Activated CD8-positive, alpha-beta memory T cell treated with anti-CD3 and anti-CD28 coated beads for 4 hours (primary cell): ENCODE measurements around the gene HDDC2.
"Not testable (repeated sequence)": the region's sequence is repeated elsewhere in the genome, so short reads cannot be mapped to it uniquely, and the experiment has no call there.

Source experiments
- DNase-seq, 2 donors: peaks; one replicate each; pipeline ENCODE4 v3.0.0-alpha.2; 2020; ENCODE audit warnings: low read depth in 2 of 2

Gene HDDC2

GRCh38 chr6:125306756-125307149 lies 5.0 kb upstream of the HDDC2 start:
- DNase-seq, result no peak

- no peak for DNase-seq
These were observed 3.3 kb upstream of the HDDC2 start for GRCh38 chr6:125304970-125305660.

- DNase-seq, result no peak
These were observed 1.7 kb upstream of the HDDC2 start for GRCh38 chr6:125303512-125303854.

- DNase-seq, result no peak
These were observed 1.2 kb upstream of the HDDC2 start for GRCh38 chr6:125302840-125303511.

DNA sequence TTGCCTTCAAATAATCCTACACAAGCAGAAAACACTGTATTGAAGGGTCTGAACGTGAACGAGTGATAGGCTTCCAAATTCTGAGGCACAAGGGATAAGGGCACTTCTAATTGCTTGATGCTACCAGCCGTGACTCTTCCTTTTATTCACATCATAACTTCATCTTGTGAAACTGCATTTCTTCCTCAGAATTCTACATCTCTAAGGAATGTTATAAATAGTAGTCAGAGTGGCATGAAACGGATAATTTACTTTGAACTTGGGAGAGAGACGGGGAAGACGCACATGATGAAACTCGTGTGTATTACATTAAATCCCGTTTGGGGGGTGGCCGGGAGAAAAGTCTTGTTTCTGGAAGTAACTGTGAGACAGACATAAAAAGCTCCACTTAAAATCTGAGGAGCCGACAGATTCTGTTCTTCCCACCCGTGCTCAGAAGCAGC lies 754 bp downstream of the HDDC2 start:
- DNase-seq, result no peak

DNA sequence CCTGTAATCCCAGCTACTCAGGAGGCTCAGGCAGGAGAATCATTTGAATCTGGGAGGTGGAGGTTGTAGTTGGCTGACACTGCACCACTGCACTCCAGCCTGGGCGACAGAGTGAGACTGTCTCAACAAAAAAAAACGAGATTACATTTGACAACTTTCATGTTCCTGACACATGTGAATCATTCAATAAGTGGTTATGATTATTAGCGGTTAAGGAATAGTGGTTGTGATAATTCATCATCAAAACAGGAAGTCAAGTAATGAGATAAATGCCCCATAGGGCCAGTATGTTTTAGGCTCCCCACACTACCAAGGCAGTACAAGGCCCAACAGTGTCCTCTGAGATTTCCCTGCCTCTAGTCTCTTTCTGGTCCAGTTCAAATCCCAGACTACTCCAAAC lies 2.5 kb downstream of the HDDC2 start:
- DNase-seq, result no peak

- DNase-seq, result no peak
These were observed 5.3 kb downstream of the HDDC2 start for GRCh38 chr6:125296471-125296870.

DNA sequence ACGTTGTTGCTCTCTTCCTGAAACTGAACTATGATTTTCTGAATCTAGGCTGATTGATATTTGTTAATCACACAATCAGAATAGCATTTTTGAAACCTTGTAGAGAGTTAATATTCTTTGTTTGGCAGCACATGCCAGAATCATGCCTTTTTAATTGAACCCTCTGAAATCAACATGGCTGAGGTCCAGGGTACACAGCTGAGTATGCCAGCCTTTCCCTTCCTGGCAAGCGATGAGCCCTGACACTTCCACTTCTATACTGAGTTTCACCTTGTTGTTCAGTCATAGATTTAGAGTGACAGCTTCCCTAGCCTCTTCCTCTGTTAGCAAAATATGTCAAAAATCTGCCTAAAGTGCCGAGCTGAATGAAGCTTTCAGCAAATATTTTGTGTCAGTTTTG lies 6.8 kb downstream of the HDDC2 start:
- DNase-seq, result no peak

DNA sequence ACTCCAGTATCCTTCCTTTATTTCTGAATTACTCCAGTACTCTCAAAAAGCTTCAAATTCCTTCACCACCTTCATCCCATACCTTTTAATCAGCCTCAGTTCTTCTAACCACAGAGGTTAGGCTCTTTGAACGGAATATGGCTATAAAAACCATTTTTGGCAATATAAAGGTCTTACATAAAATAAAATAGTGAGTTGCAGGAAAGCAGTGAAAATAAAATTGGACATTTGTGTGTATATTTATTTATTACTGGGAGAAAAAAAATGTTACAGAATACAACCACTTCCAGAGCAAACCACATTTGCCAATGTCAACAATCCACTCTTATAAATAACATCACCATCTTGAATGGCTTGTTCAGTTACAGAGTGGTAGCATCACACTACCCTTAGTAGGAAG lies 7.7 kb downstream of the HDDC2 start:
- no peak for DNase-seq

DNA sequence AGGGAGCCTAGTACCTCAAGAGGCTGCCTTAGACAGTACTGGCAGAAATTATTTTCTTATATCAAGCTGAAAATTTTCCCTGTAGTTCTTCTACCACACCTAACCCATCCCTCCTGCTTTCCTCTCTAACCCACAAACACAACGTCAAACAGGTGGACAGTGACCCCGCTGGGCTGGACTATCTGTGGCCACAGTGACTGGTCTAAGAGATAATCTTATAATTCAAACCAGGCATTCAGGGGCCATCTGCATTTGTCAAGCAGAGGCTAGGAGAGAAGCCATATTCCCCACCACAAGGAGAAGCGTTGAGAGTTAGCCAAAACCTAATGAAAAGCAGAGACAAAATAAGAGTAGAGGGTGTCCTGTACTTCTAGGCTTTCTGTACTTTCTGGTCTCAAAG lies 8.2 kb downstream of the HDDC2 start:
- DNase-seq, result no peak

GRCh38 chr6:125287718-125288117 lies 14.0 kb downstream of the HDDC2 start:
- DNase-seq, result no peak

DNA sequence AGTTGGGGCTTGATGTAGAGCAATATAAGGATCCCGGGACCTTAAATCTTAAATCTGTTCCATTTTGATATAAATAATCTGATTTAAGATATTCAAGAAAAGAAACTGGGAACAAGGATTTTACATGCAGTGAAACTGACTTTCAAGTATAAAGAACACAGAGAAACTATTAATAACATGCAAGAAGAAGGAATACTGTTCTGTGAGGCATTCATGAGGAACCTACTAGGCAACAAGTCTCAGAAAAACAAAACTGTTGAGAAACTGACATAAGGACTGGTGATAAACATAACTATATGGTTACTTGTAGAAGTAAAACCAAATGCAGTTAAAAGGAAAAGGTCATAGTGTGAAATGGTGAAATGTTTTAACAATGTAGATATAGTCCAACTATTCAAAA lies 15.8 kb downstream of the HDDC2 start:
- DNase-seq, result no peak

DNA sequence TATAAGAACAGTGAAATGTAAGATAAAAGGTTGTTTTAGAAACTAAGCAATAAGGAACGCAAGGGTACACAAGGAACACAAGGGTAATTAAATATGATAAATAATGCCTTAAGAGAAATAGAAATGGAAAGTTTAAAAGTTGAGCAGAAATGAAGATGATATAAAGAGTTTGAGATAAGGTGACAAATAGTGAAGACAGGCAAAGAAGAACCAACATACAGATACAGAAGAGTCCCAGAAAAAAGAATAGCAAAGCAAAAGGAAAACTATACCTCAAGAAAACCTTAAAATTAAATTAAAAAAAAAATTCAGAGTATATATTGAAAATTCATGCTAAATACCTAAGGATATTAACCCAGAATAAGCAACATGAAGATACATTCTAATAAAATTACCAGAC lies 16.4 kb downstream of the HDDC2 start:
- DNase-seq, result no peak

DNA sequence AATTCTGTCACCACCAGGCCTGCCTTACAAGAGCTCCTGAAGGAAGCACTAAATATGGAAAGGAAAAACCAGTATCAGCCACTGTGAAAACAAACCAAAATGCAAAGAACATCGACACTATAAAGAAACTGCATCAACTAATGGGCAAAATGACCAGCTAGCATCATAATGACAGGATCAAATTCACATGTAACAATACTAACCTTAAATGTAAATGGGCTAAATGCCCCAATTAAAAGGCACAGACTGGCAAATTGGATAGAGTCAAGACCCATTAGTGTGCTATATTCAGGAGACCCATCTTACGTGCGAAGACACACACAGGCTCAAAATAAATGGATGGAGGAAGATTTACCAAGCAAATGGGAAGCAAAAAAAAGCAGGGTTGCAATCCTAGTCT lies 19.3 kb downstream of the HDDC2 start:
- not testable (repeated sequence) for DNase-seq

- DNase-seq, result not testable (repeated sequence)
These were observed 21.3 kb downstream of the HDDC2 start for GRCh38 chr6:125280370-125281035.

- DNase-seq, result no peak
These were observed 21.8 kb downstream of the HDDC2 start for GRCh38 chr6:125279961-125280360.

DNA sequence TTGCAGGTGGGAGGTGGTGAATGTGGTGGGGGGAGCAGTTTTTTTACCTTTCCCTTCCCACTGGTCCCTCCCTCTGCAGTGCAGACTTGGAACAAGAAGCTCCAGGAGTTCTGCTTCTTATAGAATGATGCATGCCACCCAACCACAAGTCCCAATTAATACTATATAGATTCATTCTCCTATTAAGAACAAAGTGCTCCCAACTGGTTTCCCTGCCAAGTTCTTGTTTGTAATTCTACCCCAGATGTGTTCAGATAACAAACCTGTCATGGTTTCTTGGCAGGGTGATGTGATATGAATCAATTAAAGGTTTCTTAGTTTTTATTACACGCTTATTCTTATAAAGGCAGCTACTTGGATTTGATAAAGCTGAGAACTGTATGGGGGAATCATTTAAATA lies 23.9 kb downstream of the HDDC2 start:
- no peak for DNase-seq

- DNase-seq, result no peak
These were observed 26.0 kb downstream of the HDDC2 start for GRCh38 chr6:125275779-125276178.

- no peak for DNase-seq
These were observed 26.8 kb downstream of the HDDC2 start for GRCh38 chr6:125274935-125275334.

DNA sequence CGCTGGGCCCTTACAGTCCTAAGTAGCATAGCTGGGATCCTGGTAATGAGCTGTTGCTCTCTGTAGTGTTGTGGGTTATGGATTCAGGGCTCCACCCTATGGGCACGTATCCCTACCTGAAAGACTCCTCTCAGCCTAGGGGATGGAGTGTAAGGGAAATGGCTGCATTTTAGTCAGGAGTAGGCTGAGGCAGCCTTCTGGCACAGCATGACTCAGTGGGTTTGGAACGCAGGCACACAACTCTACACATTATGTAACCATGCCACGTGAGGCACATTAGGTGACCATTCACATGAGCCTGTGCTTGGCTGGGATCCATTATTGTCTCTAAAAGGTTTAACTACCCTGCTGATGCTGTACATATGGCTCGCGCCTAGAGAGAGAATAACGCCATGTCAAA lies 27.8 kb downstream of the HDDC2 start:
- DNase-seq, result no peak

DNA sequence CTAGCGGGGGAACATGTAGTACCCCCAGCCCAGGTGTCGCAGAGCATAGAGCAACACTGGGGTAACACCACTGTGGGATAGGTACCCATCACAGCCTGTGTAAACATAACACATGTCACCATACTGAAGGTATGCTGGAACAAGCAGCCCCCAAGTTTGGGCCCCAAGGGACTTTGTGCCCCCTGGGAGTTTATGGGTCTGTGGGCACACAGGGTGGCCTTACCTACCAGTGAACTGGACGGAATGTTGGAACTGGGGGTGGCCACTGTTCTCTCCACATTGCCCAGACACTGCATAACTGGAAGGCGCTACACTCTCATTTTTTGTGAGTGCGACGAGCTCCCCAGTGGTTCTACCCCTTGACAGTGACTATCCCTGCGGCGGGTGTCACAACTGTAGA lies 28.5 kb downstream of the HDDC2 start:
- DNase-seq, result no peak

- DNase-seq, result no peak
These were observed 30.1 kb downstream of the HDDC2 start for GRCh38 chr6:125271486-125272159.

DNA sequence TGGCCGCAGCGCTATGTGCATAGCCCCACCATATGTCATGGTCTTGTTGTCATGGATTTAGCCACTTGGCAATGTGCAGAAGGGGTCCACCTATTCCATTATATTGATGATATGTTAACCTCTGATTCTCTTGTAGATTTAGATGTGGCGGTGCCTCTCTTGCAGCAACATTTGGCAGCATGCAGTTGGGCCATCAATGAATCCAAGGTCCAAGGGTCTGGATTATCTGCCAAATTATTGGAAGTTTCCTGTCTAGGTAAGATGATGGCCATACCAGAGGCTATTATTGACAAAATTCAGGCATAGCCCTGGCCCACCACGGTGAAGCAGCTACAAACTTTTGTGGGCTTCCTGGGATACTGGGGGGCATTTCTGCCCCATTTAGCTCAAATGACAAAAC lies 31.4 kb downstream of the HDDC2 start:
- DNase-seq, result no peak
